Smooth muscle cell of the brain vasculature (primary cell): ENCODE data around the gene BDH1.

Experiments
- DNase-seq: peaks from one replicate; pipeline ENCODE4 v3.0.0-alpha.2; 2012; ENCODE audit warnings: low read depth, low spot score

The BDH1 gene

GRCh38 chr3:197505796-197506548 is 49.8 kb downstream of the BDH1 start:
- no peak for DNase-seq

GRCh38 chr3:197504641-197505121 is 51.1 kb downstream of the BDH1 start:
- DNase-seq, result no peak

GRCh38 chr3:197504229-197504628 is 51.5 kb downstream of the BDH1 start:
- no peak for DNase-seq

- DNase-seq, result no peak
Observed at GRCh38 chr3:197503652-197504051, 52.1 kb downstream of the BDH1 start.

GRCh38 chr3:197501879-197502620 is 53.7 kb downstream of the BDH1 start:
- no peak for DNase-seq

GRCh38 chr3:197501496-197501878 is 54.3 kb downstream of the BDH1 start:
- no peak for DNase-seq

- DNase-seq, result no peak
Observed at GRCh38 chr3:197500812-197501211, 55.0 kb downstream of the BDH1 start.

GRCh38 chr3:197499427-197499826 is 56.3 kb downstream of the BDH1 start:
- no peak for DNase-seq

GRCh38 chr3:197498499-197499241 is 57.1 kb downstream of the BDH1 start:
- no peak for DNase-seq

GRCh38 chr3:197496746-197497125 is 59.0 kb downstream of the BDH1 start:
- DNase-seq, result no peak

- no peak for DNase-seq
Observed at GRCh38 chr3:197495999-197496745, 59.6 kb downstream of the BDH1 start.

- no peak for DNase-seq
Observed at GRCh38 chr3:197495499-197495898, 60.3 kb downstream of the BDH1 start.

GRCh38 chr3:197495059-197495455 is 60.7 kb downstream of the BDH1 start:
- no peak for DNase-seq

GRCh38 chr3:197494366-197495058 is 61.3 kb downstream of the BDH1 start:
- no peak for DNase-seq

- no peak for DNase-seq
Observed at GRCh38 chr3:197493049-197493448, 62.7 kb downstream of the BDH1 start.

- DNase-seq, result no peak
Observed at GRCh38 chr3:197491923-197492664, 63.7 kb downstream of the BDH1 start.

GRCh38 chr3:197491478-197491877 is 64.3 kb downstream of the BDH1 start:
- DNase-seq, result no peak

- DNase-seq, result no peak
Observed at GRCh38 chr3:197490098-197491058, 65.4 kb downstream of the BDH1 start.

- peak; percentile 92 for DNase-seq
Observed at GRCh38 chr3:197487911-197488391, 67.8 kb downstream of the BDH1 start.
